GM12872 (cell line): ENCODE results near the gene TSACC.

Experiments
- CTCF ChIP-seq: IDR thresholded peaks from 3 replicates; pipeline ENCODE4 v1.5.1; 2011; ENCODE audit warnings: low read depth, mild to moderate bottlenecking, low read length, moderate library complexity; ENCODE audit not compliant: insufficient read depth

Gene TSACC

GRCh38 chr1:156303241-156303640 lies 35.1 kb upstream of the TSACC start:
- no peak for TF ChIP-seq CTCF

GRCh38 chr1:156305215-156305614 lies 33.1 kb upstream of the TSACC start:
- TF ChIP-seq CTCF: no peak

GRCh38 chr1:156308078-156308477 lies 30.2 kb upstream of the TSACC start:
- TF ChIP-seq CTCF: no peak

GRCh38 chr1:156310962-156311361 lies 27.4 kb upstream of the TSACC start:
- no peak for TF ChIP-seq CTCF

- TF ChIP-seq CTCF: no peak
These were observed 21.4 kb upstream of the TSACC start for GRCh38 chr1:156316909-156317308.

GRCh38 chr1:156319664-156320063 lies 18.7 kb upstream of the TSACC start:
- peak; percentile 44; the same call in 1 of the 3 replicates for TF ChIP-seq CTCF

GRCh38 chr1:156320560-156320959 lies 17.8 kb upstream of the TSACC start:
- TF ChIP-seq CTCF: no peak

GRCh38 chr1:156336242-156336641 lies 2.1 kb upstream of the TSACC start:
- TF ChIP-seq CTCF: peak; percentile 48; the same call in 2 of the 3 replicates
